Measurements from ENCODE around the gene DOLPP1.
"Not testable (repeated sequence)": the region's sequence is repeated elsewhere in the genome, so short reads cannot be mapped to it uniquely, and the experiment has no call there.

DOLPP1 gene

GRCh38 chr9:129095908-129096307 lies 15.0 kb downstream of the DOLPP1 start:
- DNase-seq: no peak

DNA sequence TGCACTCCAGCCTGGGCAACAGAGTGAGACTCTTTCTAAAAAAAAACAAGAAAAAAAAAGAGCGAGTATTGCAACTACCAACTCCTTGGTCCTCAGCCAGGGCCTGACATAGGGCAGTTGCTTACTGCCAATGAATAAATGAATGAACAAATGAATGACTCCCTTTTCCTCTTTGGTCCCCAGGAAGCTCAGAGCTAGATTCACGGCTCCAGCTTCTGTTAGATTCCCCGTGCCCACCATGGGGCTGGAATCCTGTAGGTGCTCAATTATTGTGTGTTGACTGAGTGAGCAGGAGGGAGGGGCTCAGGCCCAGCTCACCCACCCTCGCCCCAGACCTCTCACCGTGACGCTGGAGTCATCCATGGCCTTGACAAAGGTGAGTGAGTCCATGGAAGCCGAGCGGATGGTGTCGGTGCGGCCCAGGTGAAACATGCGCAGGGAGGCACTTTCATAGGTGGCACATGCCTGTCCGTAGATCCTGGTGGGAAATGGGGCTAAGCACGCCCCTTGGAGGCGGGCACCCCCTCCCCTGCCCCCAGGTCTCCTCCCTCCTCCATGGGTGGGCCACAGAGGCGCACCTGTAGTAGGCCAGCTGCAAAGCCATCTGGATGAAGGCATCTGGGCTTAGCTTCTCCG lies 16.9 kb downstream of the DOLPP1 start:
- no peak for DNase-seq

DNA sequence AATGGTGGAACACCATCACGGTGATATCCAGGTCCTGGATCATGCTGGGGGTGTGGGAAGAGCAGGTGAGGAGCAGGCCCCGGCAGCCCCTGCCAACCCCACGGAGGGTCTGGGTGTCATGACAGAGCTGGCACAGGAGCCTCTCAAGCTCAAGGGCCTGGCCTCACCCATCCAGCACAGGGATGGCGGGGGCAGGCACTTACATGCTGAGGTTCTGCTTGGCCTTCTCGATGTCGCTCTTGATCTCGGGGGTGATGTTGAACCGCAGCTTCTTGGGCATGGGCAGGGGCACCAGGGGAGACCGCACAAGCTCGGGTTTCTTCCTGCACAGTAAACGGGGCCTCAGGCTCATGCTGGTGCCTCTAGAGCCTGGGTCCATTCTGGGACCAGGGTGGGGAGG lies 17.4 kb downstream of the DOLPP1 start:
- DNase-seq: no peak

DNA sequence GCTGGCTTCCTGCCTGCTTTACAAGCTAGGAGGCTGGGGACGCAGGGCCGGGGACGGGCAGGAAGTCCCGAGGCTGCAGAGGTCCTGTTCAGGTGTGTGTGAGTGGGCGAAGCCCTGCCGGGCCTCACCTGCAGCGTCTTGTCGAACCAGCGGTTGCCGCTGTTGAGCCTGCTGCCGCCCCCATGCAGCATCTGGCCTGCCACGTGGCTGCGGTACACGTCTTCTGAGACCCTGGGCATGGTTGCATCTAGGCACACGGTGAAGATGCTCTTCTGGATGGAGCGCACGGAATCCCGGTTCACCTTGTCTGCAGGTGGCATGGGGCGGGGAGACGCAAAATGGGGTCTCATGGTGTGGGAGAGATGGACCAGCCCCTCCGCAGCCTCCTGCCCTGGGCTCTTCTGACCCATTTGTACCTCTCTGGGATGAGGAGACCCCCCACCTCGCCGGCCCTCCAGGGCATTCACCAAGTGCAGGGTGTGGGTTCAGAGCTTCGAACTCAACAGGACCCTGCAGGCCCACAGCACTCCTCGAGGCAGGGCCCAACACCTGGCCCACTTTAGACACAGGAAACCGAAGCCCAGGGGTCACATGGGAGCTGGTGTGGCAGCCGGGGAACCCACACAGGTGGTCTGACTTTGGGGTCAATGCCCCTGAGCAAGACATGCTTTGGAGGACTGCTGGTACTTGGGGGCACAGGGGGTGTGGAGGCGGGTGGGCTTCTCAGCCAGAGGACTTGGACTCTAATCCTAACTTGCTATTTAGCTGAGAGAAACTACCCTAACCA lies 19.7 kb downstream of the DOLPP1 start:
- DNase-seq: no peak

- no peak for DNase-seq
Observed at GRCh38 chr9:129101279-129101678, 20.4 kb downstream of the DOLPP1 start.

DNA sequence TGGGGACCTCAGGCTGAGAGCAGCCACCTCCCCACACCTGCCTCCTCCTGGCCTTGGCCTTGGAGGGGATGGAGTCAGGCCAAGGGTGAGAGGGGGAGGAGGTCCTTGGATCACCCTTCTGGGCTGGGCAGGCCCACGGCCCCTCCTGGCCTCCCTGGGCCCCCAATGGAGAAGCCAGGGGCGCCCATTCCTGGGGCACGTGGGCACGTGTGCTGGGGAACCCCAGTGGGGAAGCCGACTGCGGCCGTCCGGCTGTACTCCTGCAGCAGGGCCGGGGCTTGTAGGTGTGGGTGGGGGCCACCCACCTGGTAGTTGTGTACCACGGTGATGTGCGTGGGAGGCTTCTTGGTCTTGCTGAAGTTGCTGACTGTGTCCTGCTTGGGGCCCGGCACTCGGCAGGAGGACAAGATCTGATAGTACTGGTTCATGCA lies 21.2 kb downstream of the DOLPP1 start:
- no peak for DNase-seq

DNA sequence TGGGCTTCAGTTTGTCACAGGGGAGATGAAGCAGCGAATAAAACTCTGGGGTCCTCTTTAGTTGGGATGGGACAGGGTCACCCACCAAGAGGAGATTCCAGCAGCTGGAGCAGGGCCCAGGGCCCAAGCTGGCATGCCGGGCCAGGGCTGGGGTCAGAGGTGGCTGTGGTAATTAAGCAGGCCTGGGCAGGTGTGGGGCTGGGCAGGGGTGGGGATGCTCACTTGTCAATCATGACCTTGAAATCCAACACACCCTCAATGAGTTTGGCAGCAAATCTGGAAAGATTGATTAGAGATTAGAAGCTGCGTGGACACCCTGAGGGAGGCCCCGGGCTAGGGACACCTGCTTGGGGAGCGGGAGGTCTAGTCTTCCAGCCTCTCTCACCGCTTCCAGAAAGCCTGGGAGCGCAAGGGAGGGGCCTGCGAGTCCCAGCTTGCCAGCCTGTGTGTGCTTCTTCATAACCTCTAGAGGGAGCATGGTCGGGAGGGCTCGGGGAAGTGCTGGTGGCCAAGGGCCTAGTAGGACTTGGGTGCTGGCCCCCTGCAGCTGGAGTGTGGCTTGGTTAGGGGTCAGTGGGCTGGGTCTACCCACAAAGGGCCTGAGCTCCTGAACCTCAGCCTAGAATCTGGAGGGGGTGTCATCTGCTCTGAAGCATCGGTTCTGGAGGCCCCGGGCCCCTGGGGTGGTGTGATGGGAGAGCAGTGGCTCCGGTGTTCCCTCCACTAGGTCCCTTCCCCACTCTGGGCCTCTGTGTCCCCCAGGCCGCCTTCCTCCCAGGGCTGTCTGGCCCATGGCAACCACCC lies 22.1 kb downstream of the DOLPP1 start:
- DNase-seq: peak; percentile 31

DNA sequence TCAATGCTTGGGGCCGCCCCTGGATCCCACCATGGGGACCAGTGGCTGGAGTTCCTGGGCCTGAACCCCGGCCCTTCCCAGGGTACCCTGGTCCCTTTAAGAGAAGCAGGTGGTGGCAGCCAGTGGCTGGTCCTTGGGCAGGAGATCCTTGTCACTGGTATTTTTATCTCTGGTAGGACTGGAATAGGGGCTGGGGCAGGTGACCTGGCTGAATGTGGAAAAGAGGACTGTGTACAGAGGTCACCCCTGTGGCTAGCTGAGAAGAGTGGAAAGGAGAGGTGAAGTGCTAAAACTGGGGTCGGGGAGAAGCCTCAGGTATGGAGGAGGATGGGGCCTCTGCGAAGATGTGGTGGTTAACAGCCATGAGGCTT lies 22.7 kb downstream of the DOLPP1 start:
- no peak for DNase-seq

- no peak for DNase-seq
Observed at GRCh38 chr9:129104051-129104450, 23.1 kb downstream of the DOLPP1 start.

DNA sequence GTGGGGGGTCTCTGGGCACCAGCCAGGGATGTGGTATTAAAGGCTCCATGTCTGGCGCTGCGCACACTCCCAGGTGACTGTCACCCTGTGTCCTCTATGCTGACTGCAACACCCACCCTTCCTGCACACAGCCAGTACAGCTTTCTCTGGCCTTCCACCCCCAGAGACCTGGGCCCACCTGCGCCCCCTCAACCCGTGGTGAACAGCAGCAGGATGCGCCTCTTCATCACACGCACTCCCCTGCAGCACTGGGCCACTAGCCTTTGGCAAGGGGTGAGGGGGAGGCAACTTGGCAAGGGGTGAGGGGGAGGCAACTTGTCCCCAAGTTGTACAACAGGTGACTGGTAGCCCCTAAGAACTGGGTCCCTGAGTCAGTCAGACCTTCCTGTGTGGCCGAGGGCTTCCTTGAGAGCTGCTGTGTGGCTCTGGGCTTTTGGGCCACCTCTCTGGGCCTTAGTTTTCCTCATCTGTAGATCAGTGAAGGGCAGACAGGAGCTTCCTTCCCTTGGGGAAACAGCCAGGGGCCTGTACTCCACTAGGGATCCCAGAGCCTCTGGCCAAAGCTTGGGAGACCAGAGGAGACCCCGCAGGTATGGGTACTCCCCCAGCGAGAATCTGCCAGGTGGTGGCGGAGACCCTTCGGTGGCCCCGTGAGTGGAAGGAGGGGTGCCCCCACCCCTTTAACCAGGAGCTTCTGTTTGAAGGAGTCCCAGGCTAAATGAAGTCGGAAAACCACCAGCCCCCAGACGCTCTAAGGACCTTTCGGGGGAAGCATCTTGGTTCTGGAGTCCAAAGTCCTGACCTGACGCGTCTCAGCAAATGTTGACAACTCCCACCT lies 25.2 kb downstream of the DOLPP1 start:
- DNase-seq: no peak

GRCh38 chr9:129107651-129108050 lies 26.7 kb downstream of the DOLPP1 start:
- no peak for DNase-seq

DNA sequence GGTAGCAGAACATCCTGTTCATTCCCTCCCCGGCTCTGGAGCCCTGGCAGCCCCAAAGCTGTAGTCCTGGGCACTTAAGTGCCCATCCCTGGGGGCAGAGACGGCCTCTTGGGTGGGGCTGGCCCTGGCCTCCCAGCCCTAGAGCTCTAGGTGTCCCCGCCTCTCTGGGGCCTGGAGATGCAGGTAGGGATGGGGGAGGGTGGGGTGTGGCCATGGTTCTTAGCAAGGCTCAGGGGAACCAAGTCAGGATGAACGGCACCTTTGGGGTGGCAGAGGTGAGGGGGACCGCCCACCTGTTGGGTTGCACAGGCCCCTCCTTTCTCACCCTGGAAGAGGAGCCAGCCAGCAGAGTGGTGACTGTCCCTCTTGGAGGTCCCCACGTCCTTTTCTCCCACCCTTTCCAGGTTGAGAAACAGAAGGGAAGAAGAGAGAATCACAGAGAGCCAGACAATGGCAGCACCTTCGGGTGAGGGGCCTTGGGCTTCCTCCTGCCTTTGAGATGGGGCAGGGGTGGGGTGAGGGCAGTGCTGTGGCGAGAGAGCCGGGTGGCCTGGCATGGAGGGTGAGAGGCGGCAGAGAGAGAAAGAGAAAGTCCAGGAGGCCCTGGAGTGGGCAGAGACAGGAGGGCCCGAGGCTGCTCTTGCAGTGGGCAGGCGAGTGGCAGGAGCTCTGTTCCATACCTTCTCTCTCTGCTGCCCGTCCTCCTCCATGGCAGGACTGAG lies 27.3 kb downstream of the DOLPP1 start:
- DNase-seq: no peak

- no peak for DNase-seq
Observed at GRCh38 chr9:129108805-129109536, 28.1 kb downstream of the DOLPP1 start.

GRCh38 chr9:129109537-129109903 lies 28.6 kb downstream of the DOLPP1 start:
- no peak for DNase-seq

- no peak for DNase-seq
Observed at GRCh38 chr9:129109952-129110739, 29.2 kb downstream of the DOLPP1 start.

DNA sequence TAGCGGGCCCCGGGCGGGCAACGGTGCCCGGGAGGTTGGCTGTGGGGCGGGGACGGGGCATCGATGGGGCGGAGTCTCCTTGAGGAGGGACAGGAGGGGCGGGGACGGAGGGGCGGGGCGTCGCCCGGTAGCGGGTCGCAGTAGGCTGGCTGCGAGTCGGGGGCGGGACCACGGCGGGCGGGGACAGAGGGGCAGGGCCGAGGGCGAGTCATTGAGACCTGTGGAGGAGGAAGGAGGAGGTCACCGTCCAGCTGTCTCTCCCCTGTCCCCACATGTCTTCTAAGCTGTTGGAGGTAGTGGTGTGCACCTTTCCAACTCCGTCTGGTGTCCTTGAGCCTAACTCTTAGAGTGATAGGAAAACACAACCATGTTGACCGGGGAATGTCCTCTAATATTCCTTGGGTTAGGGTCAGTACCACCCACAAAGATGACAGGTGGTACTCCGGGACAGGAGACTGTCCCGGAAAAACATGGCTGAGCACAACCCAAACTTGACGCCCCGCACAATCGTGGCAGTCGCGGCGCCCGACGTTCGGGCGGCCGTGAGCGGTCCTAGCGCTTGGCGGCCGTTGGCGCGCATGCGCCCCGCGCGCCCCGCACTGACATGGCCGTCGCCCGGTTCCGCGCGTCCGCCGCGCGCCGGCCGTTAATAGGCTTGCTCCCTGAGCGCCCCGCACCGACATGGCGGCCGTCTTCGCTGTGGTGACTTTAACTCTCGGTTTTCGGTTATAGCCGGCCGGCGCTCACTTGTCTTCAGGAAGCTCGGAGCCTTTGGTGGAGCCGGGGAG lies 30.0 kb downstream of the DOLPP1 start, which contains the start of the genes CRAT and PTPA:
Gene CRAT, minus strand, starts transcription at position 54 of the 788 bp plus-strand sequence. CDS start 284 bp downstream, outside the sequence.
Gene PTPA, plus strand, starts transcription at position 676 of the 788 bp plus-strand sequence. CDS start 186 bp downstream, outside the sequence.
- peak; percentile 82 for DNase-seq

- DNase-seq: no peak
Observed at GRCh38 chr9:129111528-129112151, 30.7 kb downstream of the DOLPP1 start.

DNA sequence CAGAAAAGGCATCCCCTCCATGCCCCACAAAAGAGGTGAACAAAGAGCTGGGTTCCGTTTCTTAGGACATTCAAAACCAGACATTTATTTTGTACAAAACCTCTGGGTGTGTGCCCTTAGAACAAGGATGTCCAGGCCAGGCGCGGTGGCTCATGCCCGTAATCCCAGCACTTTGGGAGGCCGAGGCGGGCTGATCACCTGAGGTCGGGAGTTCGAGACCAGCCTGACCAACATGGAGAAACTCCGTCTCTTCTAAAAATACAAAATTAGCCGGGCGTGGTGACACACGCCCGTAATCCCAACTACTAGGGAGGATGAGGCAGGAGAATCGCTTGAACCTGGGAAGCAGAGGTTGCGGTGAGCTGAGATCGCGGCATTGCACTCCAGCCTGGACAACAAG lies 31.6 kb downstream of the DOLPP1 start:
- DNase-seq: not testable (repeated sequence)
